Astrocyte (in vitro differentiated cells and primary cell): Measurements from ENCODE around the gene ARSG. TPM values are rescaled to one million over a fixed set of nuclear protein-coding genes. Genes with fewer than 3 reads are reported as not detected.

Experiments
- DNase-seq: peaks from one replicate; pipeline ENCODE4 v3.0.0-alpha.2; 2010; ENCODE audit warnings: low read depth
- FAIRE-seq: peaks from 2 replicates; lab custom pipeline; 2011; peaks lifted over from hg19 to GRCh38; lab: Jason Lieb, UNC
- H2AFZ ChIP-seq: 2 replicates; pipeline ENCODE4 v1.6.0; 2012; ENCODE audit warnings: low read depth, low read length, inconsistent platforms
- H3K27ac ChIP-seq: 2 replicates; pipeline ENCODE4 v1.5.1; 2011; ENCODE audit warnings: low read depth, low read length, inconsistent platforms
- H3K27me3 ChIP-seq: 2 replicates; pipeline ENCODE4 v1.6.0; 2011; ENCODE audit warnings: low read length, inconsistent platforms; ENCODE audit not compliant: insufficient read depth
- H3K36me3 ChIP-seq: 2 replicates; pipeline ENCODE4 v1.5.1; 2011; ENCODE audit warnings: low read length, inconsistent platforms; ENCODE audit not compliant: insufficient read depth
- H3K4me1 ChIP-seq: 2 replicates; pipeline ENCODE4 v1.5.1; 2011; ENCODE audit warnings: low read length, inconsistent platforms; ENCODE audit not compliant: insufficient read depth
- H3K4me2 ChIP-seq: 2 replicates; pipeline ENCODE4 v1.6.0; 2012; ENCODE audit warnings: low read length, inconsistent platforms
- H3K4me3 ChIP-seq: 2 replicates; pipeline ENCODE4 v1.5.1; 2011; ENCODE audit warnings: low read depth, mild to moderate bottlenecking, low read length, inconsistent platforms; ENCODE audit not compliant: insufficient read depth
- H3K79me2 ChIP-seq: 2 replicates; pipeline ENCODE4 v1.6.0; 2012; ENCODE audit warnings: mild to moderate bottlenecking, low read length, inconsistent platforms; ENCODE audit not compliant: insufficient read depth
- H3K9ac ChIP-seq: 2 replicates; pipeline ENCODE4 v1.6.0; 2012; ENCODE audit warnings: mild to moderate bottlenecking, low read length, inconsistent platforms
- H3K9me3 ChIP-seq: 2 replicates; pipeline ENCODE4 v1.5.1; 2012; ENCODE audit warnings: low read depth, mild to moderate bottlenecking, low read length, inconsistent platforms; ENCODE audit not compliant: insufficient read depth
- H4K20me1 ChIP-seq: 2 replicates; pipeline ENCODE4 v1.6.0; 2012; ENCODE audit warnings: low read length, inconsistent platforms; ENCODE audit not compliant: insufficient read depth
- H3K27ac Mint-ChIP-seq: one replicate; pipeline ENCODE4 v1.8.0; 2021; ENCODE audit warnings: mild to moderate bottlenecking, mixed read lengths; ENCODE audit not compliant: unreplicated experiment
- H3K27me3 Mint-ChIP-seq: one replicate; pipeline ENCODE4 v1.8.0; 2021; ENCODE audit warnings: low read depth, mixed read lengths; ENCODE audit not compliant: unreplicated experiment
- H3K36me3 Mint-ChIP-seq: one replicate; pipeline ENCODE4 v1.8.0; 2021; ENCODE audit warnings: low read depth, mixed read lengths; ENCODE audit not compliant: unreplicated experiment
- H3K4me1 Mint-ChIP-seq: one replicate; pipeline ENCODE4 v1.8.0; 2021; ENCODE audit warnings: low read depth, mixed read lengths; ENCODE audit not compliant: unreplicated experiment
- H3K4me3 Mint-ChIP-seq: one replicate; pipeline ENCODE4 v1.8.0; 2021; ENCODE audit warnings: mild to moderate bottlenecking, moderate library complexity, mixed read lengths; ENCODE audit not compliant: unreplicated experiment
- H3K9me3 Mint-ChIP-seq: one replicate; pipeline ENCODE4 v1.8.0; 2021; ENCODE audit warnings: mild to moderate bottlenecking, mixed read lengths; ENCODE audit not compliant: unreplicated experiment
- EZH2 ChIP-seq: IDR thresholded peaks from 2 replicates; pipeline ENCODE4 v1.6.1; 2012; ENCODE audit warnings: mild to moderate bottlenecking, low read length, inconsistent platforms; ENCODE audit not compliant: insufficient read depth
- total RNA-seq: library from RNA; stranded (reverse); gene quantifications from 2 replicates; pipeline ENCODE4 v1.2.1, GENCODE V29; 2021
- TF ChIP-seq, protein P1 (sequence below): IDR thresholded peaks from 2 replicates; pipeline ENCODE4 v1.5.1; 2011; ENCODE audit warnings: low read depth, mild to moderate bottlenecking, inconsistent platforms, low read length, moderate library complexity; ENCODE audit not compliant: insufficient read depth

ARSG gene
- total RNA-seq, 1 donor from 2014 or later, result 2.6 TPM

DNA sequence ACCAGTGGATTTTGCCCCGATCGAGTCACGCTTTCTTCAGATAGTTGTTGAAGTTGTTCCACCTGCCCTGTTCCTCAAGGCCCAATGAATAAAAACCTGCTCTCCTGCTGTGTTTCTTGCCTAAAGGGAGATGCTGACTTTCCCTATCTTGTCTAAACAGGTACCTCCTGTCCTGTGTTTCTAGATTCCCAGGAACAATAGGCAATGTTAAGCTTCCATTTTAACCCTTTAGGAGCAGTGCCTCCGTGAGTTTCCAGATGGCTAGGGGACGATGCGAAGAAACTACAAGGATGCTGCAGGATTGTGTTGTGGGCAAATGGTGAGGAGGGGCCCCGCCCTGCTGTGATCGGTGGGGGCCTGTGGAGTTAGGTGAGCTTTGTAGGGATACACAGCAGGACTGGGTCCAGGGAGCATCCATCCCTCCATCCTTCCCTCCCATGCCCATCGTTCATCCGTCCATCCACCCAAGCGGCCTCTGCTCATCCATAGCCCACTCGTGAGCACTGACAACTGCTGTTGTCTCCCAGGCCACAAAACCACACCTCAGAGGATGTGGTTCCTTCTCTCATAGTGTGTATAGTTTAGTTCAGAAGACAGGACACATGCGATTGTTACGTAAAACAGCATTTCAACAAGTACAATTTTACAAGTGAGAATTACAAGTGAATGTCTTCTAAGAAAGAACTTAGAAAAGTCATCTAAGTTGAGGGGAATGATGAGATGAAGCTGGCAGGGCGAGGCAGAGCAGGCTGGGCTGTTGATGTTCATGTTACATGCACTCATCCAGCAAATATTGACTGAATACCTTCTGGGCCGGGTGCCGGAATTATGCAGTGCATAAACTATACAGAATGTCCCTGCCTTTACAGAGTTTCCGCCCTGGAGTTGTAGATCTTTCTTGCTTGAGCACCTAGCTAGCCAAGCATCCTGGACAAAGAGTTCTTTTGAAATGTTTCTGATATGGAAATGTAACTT lies 5.2 kb downstream of the ARSG start:
- Histone ChIP-seq H3K36me3 (no peaks in the 10 kb centered on the region), H3K79me2 (no peaks in the 10 kb centered on the region), H3K4me2 (no peak overlapping the region), H3K27ac (no peak overlapping the region), H3K4me1 (peaks cover 6% of the 10 kb centered on the region), H3K4me3 (no peak overlapping the region), H3K27me3 (peaks cover 6% of the 10 kb centered on the region), H3K9me3 (no peaks in the 10 kb centered on the region), H3K9ac (no peak overlapping the region), H2AFZ (no peak overlapping the region), H4K20me1 (peaks cover 2% of the 10 kb centered on the region)
- no peak overlapping the region for H3K4me3 Mint-ChIP-seq
- no peak overlapping the region for H3K27ac Mint-ChIP-seq
- DNase-seq (no peak), FAIRE-seq (no peak)
- TF ChIP-seq EZH2, result no peak
- TF ChIP-seq, protein P1, sequence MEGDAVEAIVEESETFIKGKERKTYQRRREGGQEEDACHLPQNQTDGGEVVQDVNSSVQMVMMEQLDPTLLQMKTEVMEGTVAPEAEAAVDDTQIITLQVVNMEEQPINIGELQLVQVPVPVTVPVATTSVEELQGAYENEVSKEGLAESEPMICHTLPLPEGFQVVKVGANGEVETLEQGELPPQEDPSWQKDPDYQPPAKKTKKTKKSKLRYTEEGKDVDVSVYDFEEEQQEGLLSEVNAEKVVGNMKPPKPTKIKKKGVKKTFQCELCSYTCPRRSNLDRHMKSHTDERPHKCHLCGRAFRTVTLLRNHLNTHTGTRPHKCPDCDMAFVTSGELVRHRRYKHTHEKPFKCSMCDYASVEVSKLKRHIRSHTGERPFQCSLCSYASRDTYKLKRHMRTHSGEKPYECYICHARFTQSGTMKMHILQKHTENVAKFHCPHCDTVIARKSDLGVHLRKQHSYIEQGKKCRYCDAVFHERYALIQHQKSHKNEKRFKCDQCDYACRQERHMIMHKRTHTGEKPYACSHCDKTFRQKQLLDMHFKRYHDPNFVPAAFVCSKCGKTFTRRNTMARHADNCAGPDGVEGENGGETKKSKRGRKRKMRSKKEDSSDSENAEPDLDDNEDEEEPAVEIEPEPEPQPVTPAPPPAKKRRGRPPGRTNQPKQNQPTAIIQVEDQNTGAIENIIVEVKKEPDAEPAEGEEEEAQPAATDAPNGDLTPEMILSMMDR, result no peak
- H3K27me3 Mint-ChIP-seq, result peaks cover 26% of the 10 kb centered on the region
- H3K36me3 Mint-ChIP-seq, result no peaks in the 10 kb centered on the region
- H3K4me1 Mint-ChIP-seq, result no peaks in the 10 kb centered on the region
- no peaks in the 10 kb centered on the region for H3K9me3 Mint-ChIP-seq

DNA sequence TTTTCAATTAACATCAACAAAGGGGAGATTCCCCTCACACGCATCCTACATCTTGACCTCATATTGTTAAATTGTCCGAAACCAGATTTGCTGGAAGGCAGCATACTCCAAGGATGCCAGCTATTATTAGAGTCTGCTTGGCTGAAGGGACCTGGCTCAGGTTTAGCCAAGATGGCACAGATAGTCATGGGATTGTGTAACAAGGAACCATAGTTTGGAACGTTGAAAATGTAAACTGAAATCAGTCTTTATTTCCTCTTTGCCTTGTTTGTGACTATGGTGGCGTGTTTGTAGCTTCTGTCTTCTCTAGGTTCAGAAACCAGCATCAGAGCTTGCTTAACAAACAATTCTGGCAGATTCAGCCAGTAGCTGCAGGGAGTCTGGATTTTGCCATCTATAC lies 5.9 kb downstream of the ARSG start:
- Mint-ChIP-seq H3K27ac (no peak overlapping the region), H3K9me3 (no peaks in the 10 kb centered on the region), H3K4me3 (no peak overlapping the region), H3K4me1 (no peaks in the 10 kb centered on the region), H3K36me3 (no peaks in the 10 kb centered on the region), H3K27me3 (peaks cover 27% of the 10 kb centered on the region)
- H4K20me1 ChIP-seq, result peaks cover 2% of the 10 kb centered on the region
- no peak overlapping the region for H2AFZ ChIP-seq
- no peak overlapping the region for H3K9ac ChIP-seq
- peaks cover 9% of the 10 kb centered on the region for H3K4me1 ChIP-seq
- FAIRE-seq (no peak), DNase-seq (no peak)
- H3K27me3 ChIP-seq, result peaks cover 6% of the 10 kb centered on the region
- H3K4me3 ChIP-seq, result no peak overlapping the region
- H3K79me2 ChIP-seq, result no peaks in the 10 kb centered on the region
- H3K4me2 ChIP-seq, result no peak overlapping the region
- H3K36me3 ChIP-seq, result no peaks in the 10 kb centered on the region
- no peak overlapping the region for H3K27ac ChIP-seq
- H3K9me3 ChIP-seq, result no peaks in the 10 kb centered on the region
- TF ChIP-seq, protein P1, result no peak
- TF ChIP-seq EZH2, result no peak

DNA sequence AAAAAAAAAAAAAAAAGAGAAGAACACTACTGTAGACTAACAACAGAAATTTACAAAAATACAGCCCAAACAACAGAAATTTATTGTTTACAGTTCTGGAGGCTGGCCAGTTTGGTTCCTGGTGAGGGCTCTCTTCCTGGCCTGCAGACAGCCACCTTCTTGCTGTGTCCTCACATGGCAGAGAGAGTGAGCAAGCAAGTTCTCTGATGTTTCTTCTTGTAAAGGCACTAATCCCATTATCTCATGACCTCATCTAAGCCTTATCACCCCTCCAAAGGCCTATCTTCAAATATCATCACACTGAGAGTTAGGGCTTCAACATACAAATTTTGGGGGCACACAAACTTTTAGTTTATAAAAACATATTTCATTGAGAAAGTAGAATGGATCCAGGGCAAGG lies 7.3 kb downstream of the ARSG start:
- no peak overlapping the region for H3K27ac Mint-ChIP-seq
- peaks cover 6% of the 10 kb centered on the region for H3K9me3 Mint-ChIP-seq
- Histone ChIP-seq H3K9me3 (no peaks in the 10 kb centered on the region), H3K27me3 (no peaks in the 10 kb centered on the region), H3K79me2 (no peaks in the 10 kb centered on the region), H3K4me1 (peaks cover 9% of the 10 kb centered on the region), H3K27ac (no peak overlapping the region), H3K9ac (no peak overlapping the region), H2AFZ (no peak overlapping the region), H4K20me1 (no peaks in the 10 kb centered on the region), H3K4me2 (no peak overlapping the region), H3K36me3 (no peaks in the 10 kb centered on the region), H3K4me3 (no peak overlapping the region)
- H3K4me1 Mint-ChIP-seq, result no peaks in the 10 kb centered on the region
- H3K27me3 Mint-ChIP-seq, result peaks cover 20% of the 10 kb centered on the region
- FAIRE-seq (no peak), DNase-seq (no peak)
- H3K36me3 Mint-ChIP-seq, result no peaks in the 10 kb centered on the region
- H3K4me3 Mint-ChIP-seq, result no peak overlapping the region
- no peak for TF ChIP-seq EZH2
- TF ChIP-seq, protein P1, result no peak
